Stomach (tissue), 4 donors: Measurements from ENCODE around the gene FUT9.

Experiments used
- CTCF ChIP-seq, 7 experiments: fragments of 450-650 bp in 4 of 7; fragments of 200-600 bp in 3 of 7; sonication (generic) in 3 of 7; IDR thresholded peaks; one replicate each; pipeline ENCODE4 v1.5.1; 2016 to 2019; ENCODE audit warnings: antibody characterized with exemption in 7 of 7, control low read depth in 2 of 7, mild to moderate bottlenecking in 1 of 7
- POLR2A ChIP-seq, 4 donors: fragments of 450-650 bp; IDR thresholded peaks; one replicate each; pipeline ENCODE4 v1.6.1; 2016; ENCODE audit warnings: antibody characterized with exemption in 4 of 4, control low read depth in 2 of 4, mild to moderate bottlenecking in 1 of 4, moderate library complexity in 1 of 4
- POLR2AphosphoS5 ChIP-seq, 3 donors: sonication (generic); formaldehyde crosslinking; IDR thresholded peaks; one replicate each; pipeline ENCODE4 v1.6.1; 2016; ENCODE audit warnings: antibody characterized with exemption in 3 of 3

- TF ChIP-seq POLR2A (IDR thresholded peaks at IDR 0.05) (no peak), CTCF (IDR thresholded peaks at IDR 0.05) (no peak), POLR2AphosphoS5 (IDR thresholded peaks at IDR 0.05) (no peak)
These were observed 83.3 kb downstream of the FUT9 start for GRCh38 chr6:96099069-96099468.
